ENCODE measurements around the gene LIN37. TPM values are rescaled to one million over a fixed set of nuclear protein-coding genes. Genes with fewer than 3 reads are reported as not detected.
A peak's percentile ranks its signal among the peaks of the same experiment; 100 is the strongest.

The LIN37 gene
- total and polyA plus RNA-seq, 2 of the 13 experiments (the other 11 are each of a cell fraction or from before 2014, with no cell fraction given) = 6.3 to 8.7 TPM

DNA sequence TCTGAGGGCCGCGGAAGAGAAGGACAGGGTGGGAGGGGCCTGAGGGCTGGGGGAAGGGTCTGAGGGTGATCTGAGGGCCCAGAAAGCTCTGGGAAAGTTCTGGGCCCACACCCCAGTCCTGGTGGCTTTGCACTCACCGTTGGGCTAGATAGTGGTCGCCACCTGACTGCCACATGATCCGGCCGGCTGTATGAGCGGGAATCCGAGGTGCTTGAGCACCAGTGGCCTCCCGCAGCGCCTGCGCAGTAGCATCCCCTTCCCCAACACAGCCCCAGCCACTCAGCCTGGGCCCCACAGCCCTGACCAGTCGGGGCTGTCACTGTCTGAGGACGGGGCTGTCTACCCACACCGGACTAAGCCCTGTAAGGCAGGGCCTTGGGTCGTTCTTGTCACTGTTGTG, 49.3 kb downstream of the LIN37 start:
- BruUV-seq (replicated peaks) = no TSS peak
- ChIA-PET POLR2A (no interaction called here), CTCF (ENCODE audit: low intra/inter-chr PET ratio, low total read pairs) (no interaction called here)
- Histone ChIP-seq H3K9me3 (ENCODE audit: low read length) (no peaks in the 10 kb centered on the region), H4K20me1 (ENCODE audit: insufficient read depth, low read length) (no peaks in the 10 kb centered on the region), H3K79me2 (ENCODE audit: insufficient read depth, low read length) (no peaks in the 10 kb centered on the region), H3K9ac (ENCODE audit: insufficient read depth, low read depth, low read length) (0 out of 2 replicates have a peak overlapping the region, but pooled peaks have one; percentile 29), H3K27ac (ENCODE audit: extremely low read length, insufficient read depth, low read length) (no peak overlapping the region), H3K36me3 (replicated peaks in 1 of 2; ENCODE audit: control insufficient read depth in 1 of 2, insufficient read depth in 2 of 2, low read length in 2 of 2) (peaks cover 0 to 2% of the 10 kb centered on the region in 2 experiments; a peak in 1 of 5 replicates), H3K27me3 (ENCODE audit: control insufficient read depth in 1 of 2, insufficient read depth in 2 of 2, low read length in 2 of 2) (peaks cover 0 to 4% of the 10 kb centered on the region in 2 experiments; a peak in 2 of 5 replicates), H3K4me3 (replicated peaks in 1 of 3; ENCODE audit: insufficient read depth in 1 of 3, low read depth in 2 of 3, low read length in 3 of 3) (peak overlapping the region in 2 of 3 experiments; percentile 3 to 48; a peak in 1 of 6 replicates), H2AFZ (ENCODE audit: low read length) (no peak overlapping the region), H3K4me2 (ENCODE audit: low read depth, low read length) (peak overlapping the region; percentile 55), H3K4me1 (ENCODE audit: insufficient read depth, low read length) (peaks cover 29% of the 10 kb centered on the region)
- DNase-seq (ENCODE audit: low spot score) (no peak), FAIRE-seq (no peak), ATAC-seq (peak; percentile 69)
- 0% methylated on average over 2 of the region's 15 CpGs for WGBS (ENCODE audit: low lambda C conversion rate)
- intact Hi-C loops (cut with micrococcal nuclease; ENCODE audit: unreplicated experiment) (no loop called here), in situ Hi-C loops (cut with HindIII; ENCODE audit: extremely low pct_ligation_motif_present, low pct_unique_long_range_greater_than_20kb) (no loop called here)
- peak; percentile 52 for TF ChIP-seq ZNF883 (CRISPR knock-in tag; IDR thresholded peaks at IDR 0.05; ENCODE audit: not compliant biosample characterization)
- TF ChIP-seq, protein P1, sequence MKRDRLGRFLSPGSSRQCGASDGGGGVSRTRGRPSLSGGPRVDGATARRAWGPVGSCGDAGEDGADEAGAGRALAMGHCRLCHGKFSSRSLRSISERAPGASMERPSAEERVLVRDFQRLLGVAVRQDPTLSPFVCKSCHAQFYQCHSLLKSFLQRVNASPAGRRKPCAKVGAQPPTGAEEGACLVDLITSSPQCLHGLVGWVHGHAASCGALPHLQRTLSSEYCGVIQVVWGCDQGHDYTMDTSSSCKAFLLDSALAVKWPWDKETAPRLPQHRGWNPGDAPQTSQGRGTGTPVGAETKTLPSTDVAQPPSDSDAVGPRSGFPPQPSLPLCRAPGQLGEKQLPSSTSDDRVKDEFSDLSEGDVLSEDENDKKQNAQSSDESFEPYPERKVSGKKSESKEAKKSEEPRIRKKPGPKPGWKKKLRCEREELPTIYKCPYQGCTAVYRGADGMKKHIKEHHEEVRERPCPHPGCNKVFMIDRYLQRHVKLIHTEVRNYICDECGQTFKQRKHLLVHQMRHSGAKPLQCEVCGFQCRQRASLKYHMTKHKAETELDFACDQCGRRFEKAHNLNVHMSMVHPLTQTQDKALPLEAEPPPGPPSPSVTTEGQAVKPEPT (CRISPR knock-in tag; IDR thresholded peaks at IDR 0.05; ENCODE audit: low read depth) = 0 out of 2 replicates have a peak, but pooled peaks have one; percentile 23
- TF ChIP-seq ZZZ3 (CRISPR knock-in tag; IDR thresholded peaks at IDR 0.05; ENCODE audit: borderline replicate concordance) = no peak
- TF ChIP-seq, protein P2, sequence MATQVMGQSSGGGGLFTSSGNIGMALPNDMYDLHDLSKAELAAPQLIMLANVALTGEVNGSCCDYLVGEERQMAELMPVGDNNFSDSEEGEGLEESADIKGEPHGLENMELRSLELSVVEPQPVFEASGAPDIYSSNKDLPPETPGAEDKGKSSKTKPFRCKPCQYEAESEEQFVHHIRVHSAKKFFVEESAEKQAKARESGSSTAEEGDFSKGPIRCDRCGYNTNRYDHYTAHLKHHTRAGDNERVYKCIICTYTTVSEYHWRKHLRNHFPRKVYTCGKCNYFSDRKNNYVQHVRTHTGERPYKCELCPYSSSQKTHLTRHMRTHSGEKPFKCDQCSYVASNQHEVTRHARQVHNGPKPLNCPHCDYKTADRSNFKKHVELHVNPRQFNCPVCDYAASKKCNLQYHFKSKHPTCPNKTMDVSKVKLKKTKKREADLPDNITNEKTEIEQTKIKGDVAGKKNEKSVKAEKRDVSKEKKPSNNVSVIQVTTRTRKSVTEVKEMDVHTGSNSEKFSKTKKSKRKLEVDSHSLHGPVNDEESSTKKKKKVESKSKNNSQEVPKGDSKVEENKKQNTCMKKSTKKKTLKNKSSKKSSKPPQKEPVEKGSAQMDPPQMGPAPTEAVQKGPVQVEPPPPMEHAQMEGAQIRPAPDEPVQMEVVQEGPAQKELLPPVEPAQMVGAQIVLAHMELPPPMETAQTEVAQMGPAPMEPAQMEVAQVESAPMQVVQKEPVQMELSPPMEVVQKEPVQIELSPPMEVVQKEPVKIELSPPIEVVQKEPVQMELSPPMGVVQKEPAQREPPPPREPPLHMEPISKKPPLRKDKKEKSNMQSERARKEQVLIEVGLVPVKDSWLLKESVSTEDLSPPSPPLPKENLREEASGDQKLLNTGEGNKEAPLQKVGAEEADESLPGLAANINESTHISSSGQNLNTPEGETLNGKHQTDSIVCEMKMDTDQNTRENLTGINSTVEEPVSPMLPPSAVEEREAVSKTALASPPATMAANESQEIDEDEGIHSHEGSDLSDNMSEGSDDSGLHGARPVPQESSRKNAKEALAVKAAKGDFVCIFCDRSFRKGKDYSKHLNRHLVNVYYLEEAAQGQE (IDR thresholded peaks at IDR 0.05; ENCODE audit: borderline replicate concordance in 1 of 2, low read depth in 1 of 2, low read length in 2 of 2) = no peak
- no peak for TF ChIP-seq ZFP37 (CRISPR knock-in tag; IDR thresholded peaks at IDR 0.05; ENCODE audit: borderline replicate concordance)
- TF ChIP-seq ZNF124 (CRISPR knock-in tag; IDR thresholded peaks at IDR 0.05) = no peak
- TF ChIP-seq, protein P3, sequence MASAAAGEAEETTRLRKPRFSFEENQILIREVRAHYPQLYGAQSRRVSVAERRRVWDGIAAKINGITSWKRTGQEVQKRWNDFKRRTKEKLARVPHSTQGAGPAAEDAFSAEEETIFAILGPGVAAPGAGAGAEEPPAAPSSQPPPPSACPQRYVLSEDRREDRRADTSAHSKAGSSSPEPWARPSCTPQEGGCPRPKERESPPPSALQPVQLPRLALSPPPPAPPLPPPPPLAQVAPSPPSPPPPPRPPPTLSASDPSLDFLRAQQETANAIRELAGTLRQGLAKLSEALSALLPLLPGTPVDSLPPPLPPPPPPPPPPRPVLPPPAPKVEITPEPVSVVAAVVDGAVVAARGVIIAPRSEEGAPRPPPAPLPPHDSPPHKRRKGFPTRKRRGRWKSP (CRISPR knock-in tag; IDR thresholded peaks at IDR 0.05) = peak; percentile 29; the same call in 1 of the 2 replicates
- TF ChIP-seq ZNF432 (CRISPR knock-in tag; IDR thresholded peaks at IDR 0.05; ENCODE audit: borderline replicate concordance) = no peak
- TF ChIP-seq TBX3 (IDR thresholded peaks at IDR 0.05; ENCODE audit: borderline replicate concordance) = no peak
- TF ChIP-seq ZNF446 (CRISPR knock-in tag; IDR thresholded peaks at IDR 0.05) = no peak
- TF ChIP-seq ZNF331 (CRISPR knock-in tag; IDR thresholded peaks at IDR 0.05) = 0 out of 2 replicates have a peak, but pooled peaks have one; percentile 25
- TF ChIP-seq HOXA3 (CRISPR knock-in tag; IDR thresholded peaks at IDR 0.05) = peak; percentile 59
- no peak for TF ChIP-seq PHB2 (IDR thresholded peaks at IDR 0.05; ENCODE audit: partially characterized antibody)
- TF ChIP-seq PRMT3 (CRISPR knock-in tag; IDR thresholded peaks at IDR 0.05; ENCODE audit: borderline replicate concordance, low read depth) = no peak
- peak; percentile 24; the same call in 1 of the 2 replicates for TF ChIP-seq RARA (CRISPR knock-in tag; IDR thresholded peaks at IDR 0.05)
- TF ChIP-seq NFRKB (IDR thresholded peaks at IDR 0.05) = no peak
- no peak for TF ChIP-seq RAD51 (IDR thresholded peaks at IDR 0.05; ENCODE audit: borderline replicate concordance)
- no peak for TF ChIP-seq PITX1 (CRISPR knock-in tag; IDR thresholded peaks at IDR 0.05)
- 0 out of 2 replicates have a peak, but pooled peaks have one; percentile 27 for TF ChIP-seq ZNF709 (CRISPR knock-in tag; IDR thresholded peaks at IDR 0.05)
- peak; percentile 77; the same call in 1 of the 2 replicates for TF ChIP-seq KDM5B (CRISPR knock-in tag; IDR thresholded peaks at IDR 0.05; ENCODE audit: borderline replicate concordance)
